ENCODE results near the gene RTN4.

DNA sequence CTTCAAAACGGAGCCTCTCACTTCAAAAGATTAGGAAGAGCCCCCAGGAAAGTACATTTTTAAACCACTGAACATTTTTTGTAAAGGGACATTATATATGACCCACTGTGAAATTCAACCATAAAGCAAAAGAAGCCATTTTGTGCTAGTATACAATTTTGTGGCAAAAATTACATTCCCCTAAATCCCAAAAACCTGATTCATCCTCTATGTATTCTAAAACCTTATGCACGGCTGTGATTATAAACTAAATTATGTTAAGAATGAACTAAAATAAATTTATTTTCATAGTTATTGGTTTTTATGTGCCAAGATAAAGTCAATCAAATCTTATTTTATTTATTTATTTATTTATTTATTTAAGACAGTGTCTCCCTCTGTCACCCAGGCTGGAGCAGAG is 48.5 kb downstream of the RTN4 start:
- TF ChIP-seq, protein P1, sequence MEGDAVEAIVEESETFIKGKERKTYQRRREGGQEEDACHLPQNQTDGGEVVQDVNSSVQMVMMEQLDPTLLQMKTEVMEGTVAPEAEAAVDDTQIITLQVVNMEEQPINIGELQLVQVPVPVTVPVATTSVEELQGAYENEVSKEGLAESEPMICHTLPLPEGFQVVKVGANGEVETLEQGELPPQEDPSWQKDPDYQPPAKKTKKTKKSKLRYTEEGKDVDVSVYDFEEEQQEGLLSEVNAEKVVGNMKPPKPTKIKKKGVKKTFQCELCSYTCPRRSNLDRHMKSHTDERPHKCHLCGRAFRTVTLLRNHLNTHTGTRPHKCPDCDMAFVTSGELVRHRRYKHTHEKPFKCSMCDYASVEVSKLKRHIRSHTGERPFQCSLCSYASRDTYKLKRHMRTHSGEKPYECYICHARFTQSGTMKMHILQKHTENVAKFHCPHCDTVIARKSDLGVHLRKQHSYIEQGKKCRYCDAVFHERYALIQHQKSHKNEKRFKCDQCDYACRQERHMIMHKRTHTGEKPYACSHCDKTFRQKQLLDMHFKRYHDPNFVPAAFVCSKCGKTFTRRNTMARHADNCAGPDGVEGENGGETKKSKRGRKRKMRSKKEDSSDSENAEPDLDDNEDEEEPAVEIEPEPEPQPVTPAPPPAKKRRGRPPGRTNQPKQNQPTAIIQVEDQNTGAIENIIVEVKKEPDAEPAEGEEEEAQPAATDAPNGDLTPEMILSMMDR (IDR thresholded peaks at IDR 0.05) = no peak
- no peak for TF ChIP-seq POLR2AphosphoS5 (IDR thresholded peaks at IDR 0.05; ENCODE audit: low read depth, low read length)
- no peak for TF ChIP-seq TCF7L2 (IDR thresholded peaks at IDR 0.05; ENCODE audit: low read depth, low read length)
- TF ChIP-seq SIN3A (IDR thresholded peaks at IDR 0.05; ENCODE audit: borderline replicate concordance, insufficient read depth, low read depth, low read length) = no peak

All from Panc1 (cell line).